ENCODE results near the gene MLYCD.

MLYCD gene

GRCh38 chr16:83898463-83899271, at the start of gene MLYCD:
MLYCD (plus strand) TSS chr16:83899115; CDS start chr16:83899145, 30 bp downstream.
- DNase-seq (ENCODE audit: low read depth in 1 of 2, low spot score in 1 of 2), result peak; percentile 41 to 42

GRCh38 chr16:83849421-83849820, 49.5 kb upstream of the MLYCD start:
- DNase-seq (ENCODE audit: low read depth in 1 of 2, low spot score in 1 of 2), result no peak

- DNase-seq (ENCODE audit: low read depth in 1 of 2, low spot score in 1 of 2), result no peak
These were observed 48.0 kb upstream of the MLYCD start for GRCh38 chr16:83850947-83851346.

- no peak for DNase-seq (ENCODE audit: low read depth in 1 of 2, low spot score in 1 of 2)
These were observed 47.4 kb upstream of the MLYCD start for GRCh38 chr16:83851473-83851872.

- no peak for DNase-seq (ENCODE audit: low read depth in 1 of 2, low spot score in 1 of 2)
These were observed 46.1 kb upstream of the MLYCD start for GRCh38 chr16:83852774-83853173.

GRCh38 chr16:83853834-83854233, 45.1 kb upstream of the MLYCD start:
- DNase-seq (ENCODE audit: low read depth in 1 of 2, low spot score in 1 of 2), result no peak

GRCh38 chr16:83854420-83854819, 44.5 kb upstream of the MLYCD start:
- no peak for DNase-seq (ENCODE audit: low read depth in 1 of 2, low spot score in 1 of 2)

- DNase-seq (ENCODE audit: low read depth in 1 of 2, low spot score in 1 of 2), result no peak
These were observed 42.1 kb upstream of the MLYCD start for GRCh38 chr16:83856792-83857191.

GRCh38 chr16:83859265-83859664, 39.6 kb upstream of the MLYCD start:
- DNase-seq (ENCODE audit: low read depth in 1 of 2, low spot score in 1 of 2), result no peak

- no peak for DNase-seq (ENCODE audit: low read depth in 1 of 2, low spot score in 1 of 2)
These were observed 36.3 kb upstream of the MLYCD start for GRCh38 chr16:83862661-83863060.

GRCh38 chr16:83863682-83864081, 35.2 kb upstream of the MLYCD start:
- no peak for DNase-seq (ENCODE audit: low read depth in 1 of 2, low spot score in 1 of 2)

GRCh38 chr16:83870830-83871229, 28.1 kb upstream of the MLYCD start:
- DNase-seq (ENCODE audit: low read depth in 1 of 2, low spot score in 1 of 2), result no peak

GRCh38 chr16:83878838-83879237, 20.1 kb upstream of the MLYCD start:
- no peak for DNase-seq (ENCODE audit: low read depth in 1 of 2, low spot score in 1 of 2)

- no peak for DNase-seq (ENCODE audit: low read depth in 1 of 2, low spot score in 1 of 2)
These were observed 16.6 kb upstream of the MLYCD start for GRCh38 chr16:83882163-83882885.

- DNase-seq (ENCODE audit: low read depth in 1 of 2, low spot score in 1 of 2), result no peak
These were observed 12.5 kb upstream of the MLYCD start for GRCh38 chr16:83886199-83886971.

GRCh38 chr16:83887080-83887479, 11.8 kb upstream of the MLYCD start:
- DNase-seq (ENCODE audit: low read depth in 1 of 2, low spot score in 1 of 2), result no peak

- DNase-seq (ENCODE audit: low read depth in 1 of 2, low spot score in 1 of 2), result no peak
These were observed 11.4 kb upstream of the MLYCD start for GRCh38 chr16:83887564-83887963.

GRCh38 chr16:83888672-83889044, 10.3 kb upstream of the MLYCD start:
- no peak for DNase-seq (ENCODE audit: low read depth in 1 of 2, low spot score in 1 of 2)

- DNase-seq (ENCODE audit: low read depth in 1 of 2, low spot score in 1 of 2), result no peak
These were observed 8.6 kb upstream of the MLYCD start for GRCh38 chr16:83890359-83890758.

GRCh38 chr16:83891742-83892141, 7.2 kb upstream of the MLYCD start:
- DNase-seq (ENCODE audit: low read depth in 1 of 2, low spot score in 1 of 2), result no peak

GRCh38 chr16:83895243-83895642, 3.7 kb upstream of the MLYCD start:
- DNase-seq (ENCODE audit: low read depth in 1 of 2, low spot score in 1 of 2), result no peak

GRCh38 chr16:83895942-83896341, 3.0 kb upstream of the MLYCD start:
- no peak for DNase-seq (ENCODE audit: low read depth in 1 of 2, low spot score in 1 of 2)

Measured in activated CD4-positive, alpha-beta T cell treated with anti-CD3 and anti-CD28 coated beads, Interleukin-2, amount 50 U/mL, for 24 hours (primary cell).